CD4-positive, alpha-beta T cell treated with Interleukin-2 at 100 ng/mL for 4 hours (primary cell): Measurements from ENCODE around the gene CAMTA1.
"Not testable (repeated sequence)": the region's sequence is repeated elsewhere in the genome, so short reads cannot be mapped to it uniquely, and the experiment has no call there.

ENCODE experiments used
- DNase-seq: peaks from one replicate; pipeline ENCODE4 v3.0.0-alpha.2; 2020; ENCODE audit warnings: low spot score

CAMTA1 gene

GRCh38 chr1:6907201-6907600, 121.9 kb downstream of the CAMTA1 start:
- DNase-seq, result no peak

- no peak for DNase-seq
Observed at GRCh38 chr1:6907676-6908434, 122.6 kb downstream of the CAMTA1 start.

GRCh38 chr1:6909401-6909800, 124.1 kb downstream of the CAMTA1 start:
- no peak for DNase-seq

- no peak for DNase-seq
Observed at GRCh38 chr1:6909857-6910256, 124.6 kb downstream of the CAMTA1 start.

GRCh38 chr1:6911021-6911941, 126.0 kb downstream of the CAMTA1 start:
- no peak for DNase-seq

GRCh38 chr1:6911974-6912373, 126.7 kb downstream of the CAMTA1 start:
- no peak for DNase-seq

GRCh38 chr1:6912518-6912917, 127.3 kb downstream of the CAMTA1 start:
- no peak for DNase-seq

- DNase-seq, result no peak
Observed at GRCh38 chr1:6913086-6913485, 127.8 kb downstream of the CAMTA1 start.

GRCh38 chr1:6914706-6915105, 129.5 kb downstream of the CAMTA1 start:
- no peak for DNase-seq

- DNase-seq, result no peak
Observed at GRCh38 chr1:6915999-6916565, 130.8 kb downstream of the CAMTA1 start.

- DNase-seq, result no peak
Observed at GRCh38 chr1:6917067-6917466, 131.8 kb downstream of the CAMTA1 start.

- DNase-seq, result no peak
Observed at GRCh38 chr1:6918186-6918924, 133.1 kb downstream of the CAMTA1 start.

GRCh38 chr1:6918925-6919511, 133.8 kb downstream of the CAMTA1 start:
- no peak for DNase-seq

GRCh38 chr1:6921506-6921905, 136.3 kb downstream of the CAMTA1 start:
- not testable (repeated sequence) for DNase-seq

GRCh38 chr1:6922096-6922931, 137.1 kb downstream of the CAMTA1 start:
- DNase-seq, result no peak

GRCh38 chr1:6923012-6923411, 137.8 kb downstream of the CAMTA1 start:
- DNase-seq, result no peak

- no peak for DNase-seq
Observed at GRCh38 chr1:6923416-6923815, 138.2 kb downstream of the CAMTA1 start.

- DNase-seq, result no peak
Observed at GRCh38 chr1:6923955-6924881, 139.0 kb downstream of the CAMTA1 start.

- DNase-seq, result no peak
Observed at GRCh38 chr1:6924891-6925290, 139.6 kb downstream of the CAMTA1 start.

- no peak for DNase-seq
Observed at GRCh38 chr1:6927626-6928025, 142.4 kb downstream of the CAMTA1 start.
